Measurements from ENCODE around the gene LMF1. TPM values are rescaled to one million over a fixed set of nuclear protein-coding genes. Genes with fewer than 3 reads are reported as not detected.

LMF1 gene
- total RNA-seq, 6 donors from 2014 or later = 20.3 to 147 (median 28.2) TPM

GRCh38 chr16:878072-878784, 92.6 kb downstream of the LMF1 start:
- no peak for ATAC-seq (ENCODE audit: low FRiP score in 2 of 2)
- peak in 1 of 2 donors; percentile 75 for DNase-seq
- Histone ChIP-seq H3K4me3 (no peak overlapping the region), H3K9me3 (peaks cover 0 to 5% (median 1%) of the 10 kb centered on the region in 4 donors), H3K36me3 (peaks cover 0 to 22% (median 14%) of the 10 kb centered on the region in 4 donors), H3K27me3 (no peaks in the 10 kb centered on the region), H3K4me1 (no peaks in the 10 kb centered on the region), H3K27ac (no peak overlapping the region)
- WGBS, 2 donors = 85 to 89% methylated on average over 27 to 39 of the region's 44 CpGs
- TF ChIP-seq EP300 (IDR thresholded peaks at IDR 0.05) = no peak
- no peak for TF ChIP-seq POLR2A (IDR thresholded peaks at IDR 0.05)
- no peak for TF ChIP-seq POLR2AphosphoS5 (IDR thresholded peaks at IDR 0.05)
- no peak for TF ChIP-seq CTCF (IDR thresholded peaks at IDR 0.05)

- DNase-seq = peak in 1 of 2 donors; percentile 61
- Histone ChIP-seq H3K27me3 (no peaks in the 10 kb centered on the region), H3K4me3 (no peak overlapping the region), H3K36me3 (peaks cover 0 to 27% (median 15%) of the 10 kb centered on the region in 4 donors), H3K27ac (no peak overlapping the region), H3K9me3 (no peaks in the 10 kb centered on the region), H3K4me1 (no peaks in the 10 kb centered on the region)
- WGBS, 2 donors = 74 to 91% methylated on average over 30 to 31 of the region's 31 CpGs
- no peak for TF ChIP-seq POLR2A (IDR thresholded peaks at IDR 0.05)
- no peak for TF ChIP-seq CTCF (IDR thresholded peaks at IDR 0.05)
- TF ChIP-seq EP300 (IDR thresholded peaks at IDR 0.05) = no peak
- no peak for TF ChIP-seq POLR2AphosphoS5 (IDR thresholded peaks at IDR 0.05)
- no peak for ATAC-seq (ENCODE audit: low FRiP score in 2 of 2)
These were observed 93.3 kb downstream of the LMF1 start for GRCh38 chr16:877242-878071.

GRCh38 chr16:876523-877241, 94.1 kb downstream of the LMF1 start:
- ATAC-seq (ENCODE audit: low FRiP score in 2 of 2) (no peak), DNase-seq (peak in 1 of 2 donors; percentile 34)
- Histone ChIP-seq H3K36me3 (peaks cover 0 to 29% (median 16%) of the 10 kb centered on the region in 4 donors), H3K4me1 (no peaks in the 10 kb centered on the region), H3K4me3 (no peak overlapping the region), H3K27me3 (no peaks in the 10 kb centered on the region), H3K9me3 (no peaks in the 10 kb centered on the region), H3K27ac (no peak overlapping the region)
- TF ChIP-seq CTCF (IDR thresholded peaks at IDR 0.05) (no peak), EP300 (IDR thresholded peaks at IDR 0.05) (no peak), POLR2AphosphoS5 (IDR thresholded peaks at IDR 0.05) (no peak), POLR2A (IDR thresholded peaks at IDR 0.05) (no peak)
- 91 to 92% methylated on average over 25 of the region's 25 CpGs for WGBS, 2 donors

- Histone ChIP-seq H3K9me3 (no peaks in the 10 kb centered on the region), H3K27me3 (no peaks in the 10 kb centered on the region), H3K27ac (no peak overlapping the region), H3K4me3 (no peak overlapping the region), H3K36me3 (peaks cover 0 to 32% (median 19%) of the 10 kb centered on the region in 4 donors), H3K4me1 (no peaks in the 10 kb centered on the region)
- ATAC-seq (ENCODE audit: low FRiP score in 2 of 2) (no peak), DNase-seq (peak in 1 of 2 donors; percentile 79)
- WGBS, 2 donors = 89 to 95% methylated on average over 19 to 22 of the region's 22 CpGs
- TF ChIP-seq POLR2AphosphoS5 (IDR thresholded peaks at IDR 0.05) (no peak), EP300 (IDR thresholded peaks at IDR 0.05) (no peak), CTCF (IDR thresholded peaks at IDR 0.05) (no peak), POLR2A (IDR thresholded peaks at IDR 0.05) (no peak)
These were observed 94.8 kb downstream of the LMF1 start for GRCh38 chr16:876041-876335.

All from upper lobe of left lung (tissue), 6 donors.